ENCODE data around the gene TMEM259.

Gene TMEM259

DNA sequence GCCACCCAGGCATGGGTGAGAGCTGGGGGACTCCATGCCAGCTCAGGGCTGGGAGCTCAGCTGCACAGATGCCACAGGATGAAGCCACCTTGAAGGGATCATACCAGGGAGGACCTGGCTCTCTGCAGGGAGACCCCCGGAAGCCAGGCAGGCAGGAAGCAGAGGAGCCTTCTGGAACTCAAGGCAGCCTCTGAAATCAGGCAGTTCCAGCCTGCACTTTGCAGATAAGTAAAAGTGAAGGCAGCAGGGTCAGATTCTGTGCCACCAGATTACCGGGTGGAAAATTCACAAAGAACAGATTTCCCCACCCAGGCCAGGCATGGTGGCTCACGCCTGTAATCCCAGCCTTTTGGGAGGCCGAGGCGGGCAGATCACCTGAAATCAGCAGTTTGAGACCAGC, 2.5 kb downstream of the TMEM259 start:
- Histone ChIP-seq H3K9me2 (replicated peaks; ENCODE audit: insufficient read depth, low read length) (no peaks in the 10 kb centered on the region), H3K27me3 (ENCODE audit: low read length) (no peaks in the 10 kb centered on the region), H2AFZ (ENCODE audit: low read depth, low read length, severe bottlenecking) (no peak overlapping the region), H3F3A (ENCODE audit: insufficient read depth) (peaks cover 9% of the 10 kb centered on the region), H3K27ac (ENCODE audit: low read depth, low read length) (peak overlapping the region; percentile 61), H3K79me2 (ENCODE audit: insufficient read depth, low read length) (peaks cover 63% of the 10 kb centered on the region), H4K20me1 (ENCODE audit: low read depth, low read length) (0 out of 2 replicates have a peak, but pooled peaks cover 5% of the 10 kb centered on the region), H3K4me3 (ENCODE audit: insufficient read depth, low read length, poor library complexity, severe bottlenecking) (peak overlapping the region; percentile 89), H3K9me3 (ENCODE audit: insufficient read depth, low read length) (no peaks in the 10 kb centered on the region), H3K4me2 (ENCODE audit: low read depth, low read length, poor library complexity, severe bottlenecking) (peak overlapping the region; percentile 86), H3K9ac (ENCODE audit: low read length) (peak overlapping the region; percentile 91), H3K36me3 (ENCODE audit: low read length) (no peaks in the 10 kb centered on the region)
- TF ChIP-seq EZH2phosphoT487 (conservative IDR thresholded peaks at IDR 0.05; ENCODE audit: low read length): no peak
- TF ChIP-seq CTCF (IDR thresholded peaks at IDR 0.05; ENCODE audit: insufficient read depth, low read length, poor library complexity, severe bottlenecking): no peak

- H3K36me3 ChIP-seq (ENCODE audit: low read length): no peaks in the 10 kb centered on the region
- H3K9me2 ChIP-seq (replicated peaks; ENCODE audit: insufficient read depth, low read length): no peaks in the 10 kb centered on the region
- H4K20me1 ChIP-seq (ENCODE audit: low read depth, low read length): 0 out of 2 replicates have a peak, but pooled peaks cover 5% of the 10 kb centered on the region
- H3K4me2 ChIP-seq (ENCODE audit: low read depth, low read length, poor library complexity, severe bottlenecking): peak overlapping the region; percentile 86
- H2AFZ ChIP-seq (ENCODE audit: low read depth, low read length, severe bottlenecking): no peak overlapping the region
- no peak for TF ChIP-seq EZH2phosphoT487 (conservative IDR thresholded peaks at IDR 0.05; ENCODE audit: low read length)
- TF ChIP-seq CTCF (IDR thresholded peaks at IDR 0.05; ENCODE audit: insufficient read depth, low read length, poor library complexity, severe bottlenecking): no peak
- no peaks in the 10 kb centered on the region for H3K9me3 ChIP-seq (ENCODE audit: insufficient read depth, low read length)
- H3K9ac ChIP-seq (ENCODE audit: low read length): peak overlapping the region; percentile 91
- H3K27me3 ChIP-seq (ENCODE audit: low read length): no peaks in the 10 kb centered on the region
- peaks cover 8% of the 10 kb centered on the region for H3F3A ChIP-seq (ENCODE audit: insufficient read depth)
- peak overlapping the region; percentile 61 for H3K27ac ChIP-seq (ENCODE audit: low read depth, low read length)
- H3K4me3 ChIP-seq (ENCODE audit: insufficient read depth, low read length, poor library complexity, severe bottlenecking): peak overlapping the region; percentile 89
- H3K79me2 ChIP-seq (ENCODE audit: insufficient read depth, low read length): peaks cover 63% of the 10 kb centered on the region
These were observed 3.0 kb downstream of the TMEM259 start for GRCh38 chr19:1017906-1018305.

GRCh38 chr19:1017115-1017905, 3.6 kb downstream of the TMEM259 start:
- H3K9me2 ChIP-seq (replicated peaks; ENCODE audit: insufficient read depth, low read length): no peaks in the 10 kb centered on the region
- peak overlapping the region; percentile 61 for H3K27ac ChIP-seq (ENCODE audit: low read depth, low read length)
- TF ChIP-seq CTCF (IDR thresholded peaks at IDR 0.05; ENCODE audit: insufficient read depth, low read length, poor library complexity, severe bottlenecking) (no peak), EZH2phosphoT487 (conservative IDR thresholded peaks at IDR 0.05; ENCODE audit: low read length) (no peak)
- no peak overlapping the region for H2AFZ ChIP-seq (ENCODE audit: low read depth, low read length, severe bottlenecking)
- peak overlapping the region; percentile 86 for H3K4me2 ChIP-seq (ENCODE audit: low read depth, low read length, poor library complexity, severe bottlenecking)
- peaks cover 63% of the 10 kb centered on the region for H3K79me2 ChIP-seq (ENCODE audit: insufficient read depth, low read length)
- H3K9ac ChIP-seq (ENCODE audit: low read length): peak overlapping the region; percentile 91
- 0 out of 2 replicates have a peak, but pooled peaks cover 5% of the 10 kb centered on the region for H4K20me1 ChIP-seq (ENCODE audit: low read depth, low read length)
- H3K36me3 ChIP-seq (ENCODE audit: low read length): no peaks in the 10 kb centered on the region
- no peaks in the 10 kb centered on the region for H3K9me3 ChIP-seq (ENCODE audit: insufficient read depth, low read length)
- H3K4me3 ChIP-seq (ENCODE audit: insufficient read depth, low read length, poor library complexity, severe bottlenecking): peak overlapping the region; percentile 89
- no peaks in the 10 kb centered on the region for H3K27me3 ChIP-seq (ENCODE audit: low read length)
- H3F3A ChIP-seq (ENCODE audit: insufficient read depth): peaks cover 2% of the 10 kb centered on the region; the same call in 1 of the 2 replicates
